Muscle of arm (tissue), 12 donors: ENCODE measurements around the gene THBD. TPM values are rescaled to one million over a fixed set of nuclear protein-coding genes. Genes with fewer than 3 reads are reported as not detected.
"Not testable (repeated sequence)": the region's sequence is repeated elsewhere in the genome, so short reads cannot be mapped to it uniquely, and the experiment has no call there.

Experiments
- DNase-seq: peaks from one replicate; pipeline ENCODE4 v3.0.0-alpha.2; 2013
- polyA plus RNA-seq, 12 donors: library from polyadenylated mRNA; unstranded; fragments of 120-200 nt; gene quantifications; one replicate each; pipeline ENCODE4 v1.2.1, GENCODE V29; 2013; ENCODE audit not compliant: insufficient read length in 12 of 12

The THBD gene
- polyA plus RNA-seq, 12 donors: 4.2 to 14.1 (median 8.3) TPM; not detected in 1

- DNase-seq: no peak
Observed at GRCh38 chr20:23039885-23040508, 9.5 kb downstream of the THBD start.

GRCh38 chr20:23039136-23039875 lies 10.2 kb downstream of the THBD start:
- no peak for DNase-seq

GRCh38 chr20:23037017-23037481 lies 12.4 kb downstream of the THBD start:
- no peak for DNase-seq

DNA sequence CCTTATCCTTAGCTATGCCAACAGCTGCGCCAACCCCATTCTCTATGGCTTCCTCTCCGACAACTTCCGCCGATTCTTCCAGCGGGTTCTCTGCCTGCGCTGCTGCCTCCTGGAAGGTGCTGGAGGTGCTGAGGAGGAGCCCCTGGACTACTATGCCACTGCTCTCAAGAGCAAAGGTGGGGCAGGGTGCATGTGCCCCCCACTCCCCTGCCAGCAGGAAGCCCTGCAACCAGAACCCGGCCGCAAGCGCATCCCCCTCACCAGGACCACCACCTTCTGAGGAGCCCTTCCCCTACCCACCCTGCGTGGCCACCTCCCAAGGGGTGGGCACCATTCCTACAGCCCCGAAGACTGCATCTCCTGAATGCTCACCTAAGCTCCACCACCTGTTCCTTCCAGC lies 13.1 kb downstream of the THBD start:
- DNase-seq: no peak

- no peak for DNase-seq
Observed at GRCh38 chr20:23035731-23036130, 13.7 kb downstream of the THBD start.

DNA sequence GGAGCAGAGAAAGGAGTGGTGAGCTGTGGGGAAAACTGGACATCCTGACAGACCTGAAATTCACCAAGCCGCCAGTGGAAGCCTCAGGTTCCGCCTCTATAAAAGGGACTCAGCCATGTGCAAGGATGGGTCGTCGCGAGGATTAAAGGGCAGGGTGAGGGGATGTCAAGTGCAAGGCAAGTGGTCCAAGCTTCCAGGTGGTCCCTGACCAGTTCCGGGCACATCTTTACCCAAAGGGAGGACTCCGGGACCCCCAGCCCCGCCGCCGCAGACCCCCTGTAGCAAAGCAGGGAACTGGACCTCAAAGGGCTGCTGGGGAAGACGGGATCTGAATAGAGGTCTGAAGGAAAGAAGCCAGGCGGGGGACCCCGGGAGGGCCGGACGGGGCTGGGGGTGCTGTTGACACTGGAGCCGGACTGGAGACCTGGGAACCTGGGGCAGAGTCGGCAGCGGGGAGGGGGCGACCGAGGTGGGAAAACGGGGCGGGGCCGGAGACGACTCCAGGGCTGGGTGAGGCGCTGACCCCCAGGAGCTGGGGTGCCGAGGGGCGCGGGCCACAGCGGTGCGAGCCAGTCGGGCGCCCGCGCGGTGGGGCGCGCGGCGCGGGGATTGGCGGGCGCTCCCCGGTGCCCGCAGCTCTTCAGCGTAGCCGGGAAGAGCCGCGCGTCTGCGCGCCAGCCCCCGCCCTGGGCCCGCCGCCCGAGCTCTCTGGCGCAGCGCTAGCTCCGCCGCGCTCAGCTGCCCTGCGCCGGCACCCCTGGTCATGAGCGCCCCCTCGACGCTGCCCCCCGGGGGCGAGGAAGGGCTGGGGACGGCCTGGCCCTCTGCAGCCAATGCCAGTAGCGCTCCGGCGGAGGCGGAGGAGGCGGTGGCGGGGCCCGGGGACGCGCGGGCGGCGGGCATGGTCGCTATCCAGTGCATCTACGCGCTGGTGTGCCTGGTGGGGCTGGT lies 14.5 kb downstream of the THBD start, which contains the start of gene SSTR4:
SSTR4 (plus strand) TSS at position 592 of the 951 bp plus-strand sequence; CDS start at position 764, 172 bp downstream.
- no peak for DNase-seq

DNA sequence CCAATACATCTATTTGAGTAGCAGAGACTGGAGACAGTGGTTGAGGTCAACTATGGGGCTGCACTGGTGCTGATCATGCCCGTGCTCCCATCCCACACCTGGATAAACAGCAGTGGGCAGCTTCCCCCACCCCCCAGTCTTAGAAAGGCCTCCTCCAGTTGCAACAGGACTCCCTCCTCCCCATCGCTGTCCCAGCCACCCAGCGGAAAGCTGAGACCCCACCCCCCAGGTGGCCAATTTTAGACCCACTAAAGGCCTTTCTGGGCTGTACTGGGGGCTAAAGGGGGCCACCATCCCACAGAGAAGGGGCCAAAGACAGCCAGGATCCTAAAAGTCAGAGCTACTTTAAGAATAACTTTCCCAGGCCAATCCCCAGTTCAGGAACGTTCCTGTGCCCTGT lies 15.6 kb downstream of the THBD start:
- no peak for DNase-seq

GRCh38 chr20:23032750-23033078 lies 16.8 kb downstream of the THBD start:
- no peak for DNase-seq

DNA sequence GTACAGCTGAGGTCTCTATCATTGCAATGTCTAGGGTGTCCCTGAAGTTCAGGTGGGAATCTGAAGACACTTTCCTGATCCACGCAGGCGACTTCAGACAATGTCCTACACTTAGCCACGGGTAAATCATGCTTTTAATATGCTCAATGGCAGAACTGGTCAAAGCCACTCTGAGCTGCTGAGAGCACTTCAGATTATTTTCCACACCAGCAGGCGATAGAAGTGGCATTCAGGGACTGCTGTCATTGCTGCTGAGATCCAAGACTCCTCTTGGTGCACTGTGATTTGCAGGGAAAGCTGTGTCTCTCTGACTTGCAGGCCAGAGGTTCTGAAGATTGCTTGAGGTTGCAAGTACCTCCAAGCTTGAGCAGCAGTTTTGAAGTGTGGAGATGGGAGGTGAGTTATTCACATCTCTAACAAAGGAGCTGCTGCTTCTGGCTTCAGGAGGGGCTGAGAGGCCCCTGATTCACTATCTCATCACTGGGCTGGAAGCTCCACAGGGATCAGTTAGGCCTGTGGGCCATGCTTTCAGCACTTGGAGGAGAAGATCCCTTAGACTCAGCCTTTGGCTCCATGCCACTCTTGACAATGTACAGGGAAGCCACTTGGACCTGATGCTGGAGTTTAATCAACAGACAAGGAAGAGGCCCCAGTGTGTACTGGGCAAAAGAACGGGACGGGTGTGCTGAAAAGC lies 17.3 kb downstream of the THBD start:
- DNase-seq: no peak

DNA sequence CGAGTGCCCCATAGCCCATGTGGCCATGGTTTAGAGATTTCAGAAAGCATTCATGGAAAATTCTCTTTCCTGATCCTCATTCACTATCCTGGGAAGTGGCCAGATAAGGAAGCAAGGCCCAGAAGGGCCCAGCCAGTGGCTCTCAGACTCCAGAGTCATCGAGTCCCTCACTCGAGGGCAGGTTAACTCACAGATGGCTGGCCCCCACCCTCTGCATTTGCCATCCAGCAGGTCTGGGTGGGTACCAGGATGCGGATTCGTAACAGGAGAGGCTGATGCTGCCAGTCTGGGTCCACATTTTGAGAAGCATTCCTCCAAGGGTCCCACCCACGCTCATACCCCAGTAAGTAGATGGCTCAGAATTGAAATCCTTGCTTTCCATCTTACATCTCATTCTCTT lies 18.1 kb downstream of the THBD start:
- no peak for DNase-seq

DNA sequence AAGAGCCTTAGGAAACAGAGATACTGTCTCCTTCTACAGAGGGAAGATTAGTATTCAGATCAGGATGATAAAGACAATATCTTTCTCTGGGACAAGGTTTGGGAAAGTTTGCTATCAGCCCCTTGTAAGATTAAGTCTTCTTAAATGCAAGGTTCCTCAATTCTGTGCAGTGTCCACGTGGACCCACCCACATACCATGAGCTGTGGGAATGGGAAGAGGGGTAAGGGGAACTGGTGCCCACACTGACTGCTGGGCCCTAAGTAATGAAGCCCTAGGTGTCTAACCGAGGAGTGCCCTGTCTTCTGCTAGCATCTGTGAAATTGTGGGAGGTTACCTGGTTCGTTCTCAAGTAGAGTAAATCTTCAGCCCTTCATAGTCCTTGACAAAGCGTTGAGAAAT lies 20.1 kb downstream of the THBD start:
- DNase-seq: no peak

DNA sequence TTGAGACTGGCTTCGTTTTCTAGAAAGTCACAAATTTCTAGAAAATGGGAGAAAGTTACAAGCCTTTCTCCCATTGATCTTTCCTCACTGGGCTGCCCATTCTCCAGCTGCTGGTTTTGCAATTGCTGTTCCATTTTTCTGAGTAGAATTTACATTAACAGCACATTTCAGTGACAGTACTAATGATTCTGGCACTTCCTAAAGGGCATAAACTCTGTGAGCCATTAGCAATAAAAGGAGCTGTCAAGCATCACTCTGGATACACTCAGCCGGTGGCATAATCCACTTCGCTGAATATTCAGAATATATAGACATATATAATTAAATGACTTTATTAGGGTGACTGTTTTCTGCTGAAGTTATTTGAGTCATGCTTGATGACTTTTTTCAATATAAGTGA lies 21.1 kb downstream of the THBD start:
- no peak for DNase-seq

DNA sequence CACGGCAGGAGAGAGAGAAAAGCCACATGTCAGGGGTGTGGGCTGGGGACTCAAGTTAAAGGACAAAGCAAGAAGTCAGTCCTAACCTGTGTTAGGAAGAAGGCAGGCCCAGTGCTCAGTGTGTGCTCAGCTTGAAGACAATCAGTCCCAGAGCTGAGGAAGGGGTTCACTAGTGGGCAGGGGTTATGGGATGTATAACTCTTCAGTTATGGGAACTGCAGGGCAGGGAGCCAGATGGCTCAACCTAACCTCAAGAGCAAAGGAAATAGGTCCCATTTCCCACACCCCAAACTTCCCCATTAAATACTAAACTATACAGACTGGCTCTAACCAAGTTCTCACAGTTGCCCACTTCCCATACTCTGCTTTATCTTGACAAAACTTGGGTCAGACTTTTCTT lies 21.8 kb downstream of the THBD start:
- no peak for DNase-seq

- DNase-seq: not testable (repeated sequence)
Observed at GRCh38 chr20:23025503-23025902, 24.0 kb downstream of the THBD start.

GRCh38 chr20:23024701-23025100 lies 24.8 kb downstream of the THBD start:
- no peak for DNase-seq

DNA sequence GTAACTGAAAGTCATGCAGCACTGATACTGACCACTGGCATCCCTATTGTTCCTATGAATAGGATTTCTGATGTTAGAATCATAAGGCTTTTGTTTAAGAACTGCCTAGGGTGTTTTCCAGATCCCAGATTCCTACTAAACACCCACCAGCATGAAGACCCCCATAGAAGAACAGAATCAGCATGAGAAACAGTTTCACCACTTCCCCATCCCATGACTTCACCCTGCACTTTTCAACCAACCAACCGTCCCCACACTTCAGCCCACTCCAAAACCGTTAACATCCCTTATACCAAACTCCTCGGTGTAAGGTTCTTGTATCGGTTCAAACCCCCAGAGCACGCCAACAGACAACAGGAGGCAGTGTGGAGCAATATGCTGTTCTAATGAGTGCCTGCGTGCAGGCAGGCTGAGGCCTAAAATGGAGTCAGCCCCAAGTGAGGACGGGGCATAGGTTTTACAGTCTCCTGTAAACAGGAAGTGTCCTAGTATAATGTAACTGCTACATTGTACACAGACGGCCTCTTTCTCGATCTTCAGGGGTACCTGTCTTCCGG lies 25.8 kb downstream of the THBD start:
- no peak for DNase-seq

DNA sequence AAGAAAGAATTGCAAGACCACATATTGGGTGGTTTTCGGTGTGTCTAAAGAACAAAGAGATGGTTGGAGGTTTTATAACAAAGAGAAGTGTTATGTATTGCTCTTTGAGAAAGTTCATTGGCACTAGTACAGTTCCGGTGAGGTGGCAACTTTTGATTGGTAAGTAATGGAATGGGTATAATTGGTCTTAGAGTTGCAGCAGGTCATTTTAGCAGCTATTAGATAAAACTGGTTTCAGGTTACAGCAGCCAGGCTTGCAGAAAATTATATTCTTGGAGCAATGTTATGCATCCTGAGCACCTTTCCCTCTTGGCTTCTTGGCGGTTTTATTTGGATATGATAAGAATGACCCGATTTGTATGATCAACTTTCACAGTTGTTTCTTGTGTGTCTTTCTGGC lies 26.6 kb downstream of the THBD start:
- DNase-seq: no peak

DNA sequence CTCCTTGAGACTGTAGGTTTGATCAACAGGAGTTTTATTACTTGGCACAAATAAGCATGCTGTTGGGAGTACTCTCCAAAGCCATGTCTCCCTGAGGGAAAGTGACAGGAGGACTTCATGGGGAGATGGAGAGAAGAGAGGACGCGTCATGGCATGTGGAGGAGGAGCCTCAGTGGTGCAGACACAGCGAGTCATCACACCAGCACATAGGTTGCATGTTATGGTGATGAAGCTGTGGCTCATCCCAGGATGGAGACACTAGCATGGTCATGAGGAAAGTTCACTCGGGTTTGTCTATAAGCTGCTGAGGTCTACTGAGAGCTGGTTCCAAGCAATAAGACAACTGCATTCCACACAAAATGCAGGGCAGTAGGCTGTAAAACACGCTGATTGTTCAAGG lies 27.5 kb downstream of the THBD start:
- DNase-seq: no peak

- DNase-seq: no peak
Observed at GRCh38 chr20:23021541-23021940, 27.9 kb downstream of the THBD start.

GRCh38 chr20:23020230-23021018 lies 29.0 kb downstream of the THBD start:
- DNase-seq: no peak

DNA sequence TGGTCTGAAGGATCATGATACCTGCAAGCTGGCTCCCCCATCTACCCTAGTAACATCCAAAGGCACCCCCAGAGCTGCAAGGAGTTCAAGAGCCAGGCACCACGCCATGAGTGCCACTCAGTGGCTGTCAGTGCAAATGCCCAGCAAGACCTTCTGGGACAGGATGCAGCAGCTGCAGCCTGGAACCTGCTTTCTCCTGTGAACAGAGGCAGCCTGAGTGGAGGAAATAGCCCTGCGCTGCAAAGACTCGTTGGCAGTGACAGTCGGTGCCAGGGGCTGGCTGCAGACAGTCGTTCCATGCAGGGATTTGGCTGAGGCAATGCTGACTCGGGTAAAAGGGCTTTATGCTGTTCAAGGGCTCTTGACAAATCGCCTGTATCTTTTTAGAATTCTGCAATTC lies 30.1 kb downstream of the THBD start:
- no peak for DNase-seq
